Measurements from ENCODE around the gene SERPINA4.

The SERPINA4 gene

GRCh38 chr14:94559638-94560290, 1.5 kb upstream of the SERPINA4 start:
- TF ChIP-seq CTCF (IDR thresholded peaks at IDR 0.05; ENCODE audit: insufficient read depth, low read length, poor library complexity, severe bottlenecking): no peak
- Histone ChIP-seq H3K4me3 (replicated peaks; ENCODE audit: low read depth, low read length) (no peak overlapping the region), H3K27me3 (replicated peaks; ENCODE audit: control insufficient read depth, insufficient read depth, low read length) (no peaks in the 10 kb centered on the region; the same call in none of the 2 replicates), H3K36me3 (ENCODE audit: control insufficient read depth, insufficient read depth, low read length) (no peaks in the 10 kb centered on the region)
- no peak for DNase-seq (ENCODE audit: extremely low read depth, insufficient read length)

GRCh38 chr14:94560291-94560665, 964 bp upstream of the SERPINA4 start:
- H3K27me3 ChIP-seq (replicated peaks; ENCODE audit: control insufficient read depth, insufficient read depth, low read length): no peaks in the 10 kb centered on the region; the same call in none of the 2 replicates
- H3K4me3 ChIP-seq (replicated peaks; ENCODE audit: low read depth, low read length): no peak overlapping the region
- no peak for DNase-seq (ENCODE audit: extremely low read depth, insufficient read length)
- no peaks in the 10 kb centered on the region for H3K36me3 ChIP-seq (ENCODE audit: control insufficient read depth, insufficient read depth, low read length)
- TF ChIP-seq CTCF (IDR thresholded peaks at IDR 0.05; ENCODE audit: insufficient read depth, low read length, poor library complexity, severe bottlenecking): no peak

GRCh38 chr14:94561656-94562010, 391 bp downstream of the SERPINA4 start:
- no peak for DNase-seq (ENCODE audit: extremely low read depth, insufficient read length)
- no peaks in the 10 kb centered on the region; the same call in none of the 2 replicates for H3K27me3 ChIP-seq (replicated peaks; ENCODE audit: control insufficient read depth, insufficient read depth, low read length)
- no peak for TF ChIP-seq CTCF (IDR thresholded peaks at IDR 0.05; ENCODE audit: insufficient read depth, low read length, poor library complexity, severe bottlenecking)
- H3K36me3 ChIP-seq (ENCODE audit: control insufficient read depth, insufficient read depth, low read length): no peaks in the 10 kb centered on the region
- no peak overlapping the region for H3K4me3 ChIP-seq (replicated peaks; ENCODE audit: low read depth, low read length)

- no peak for DNase-seq (ENCODE audit: extremely low read depth, insufficient read length)
- no peak overlapping the region for H3K4me3 ChIP-seq (replicated peaks; ENCODE audit: low read depth, low read length)
Observed at GRCh38 chr14:94562022-94562421, 780 bp downstream of the SERPINA4 start.

GRCh38 chr14:94562941-94563883, 2.0 kb downstream of the SERPINA4 start:
- DNase-seq (ENCODE audit: extremely low read depth, insufficient read length): no peak
- Histone ChIP-seq H3K36me3 (ENCODE audit: control insufficient read depth, insufficient read depth, low read length) (no peaks in the 10 kb centered on the region), H3K27me3 (replicated peaks; ENCODE audit: control insufficient read depth, insufficient read depth, low read length) (no peaks in the 10 kb centered on the region; the same call in none of the 2 replicates), H3K4me3 (replicated peaks; ENCODE audit: low read depth, low read length) (no peak overlapping the region)
- TF ChIP-seq CTCF (IDR thresholded peaks at IDR 0.05; ENCODE audit: insufficient read depth, low read length, poor library complexity, severe bottlenecking): no peak

More at GRCh38 chr14:94562022-94562421, 780 bp downstream of the SERPINA4 start:
- Histone ChIP-seq H3K36me3 (ENCODE audit: control insufficient read depth, insufficient read depth, low read length) (no peaks in the 10 kb centered on the region), H3K27me3 (replicated peaks; ENCODE audit: control insufficient read depth, insufficient read depth, low read length) (no peaks in the 10 kb centered on the region; the same call in none of the 2 replicates)
- no peak for TF ChIP-seq CTCF (IDR thresholded peaks at IDR 0.05; ENCODE audit: insufficient read depth, low read length, poor library complexity, severe bottlenecking)

All from GM06990 (cell line).